Hematopoietic multipotent progenitor cell treated with erythropoietin and hydrocortisone succinate and interleukin-3 and kit ligand, for 4 days (in vitro differentiated cells): ENCODE data around the gene TPD52L2.
A peak's percentile ranks its signal among the peaks of the same experiment; 100 is the strongest.

Experiments used
- DNase-seq: peaks from one replicate; pipeline ENCODE4 v3.0.0-alpha.2; 2015

Gene TPD52L2

DNA sequence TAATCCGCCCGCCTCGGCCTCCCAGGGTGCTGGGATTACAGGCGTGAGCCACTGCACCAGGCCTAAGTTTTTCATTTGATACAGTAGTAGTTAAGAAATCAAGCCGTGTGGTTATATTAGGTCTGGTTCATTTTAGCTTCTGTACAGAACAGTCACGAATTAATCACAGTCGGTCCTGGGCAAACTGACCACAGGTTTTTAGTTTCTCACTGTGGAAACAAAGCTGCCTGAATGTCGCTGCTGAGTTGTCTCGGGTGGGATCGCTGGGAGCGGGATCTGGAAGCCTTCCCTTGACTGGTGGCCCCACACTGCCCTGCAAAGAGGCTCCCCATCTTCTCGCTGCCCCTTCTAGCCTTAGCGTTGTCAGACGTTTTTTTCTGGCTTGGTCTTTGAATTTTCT, 72.5 kb downstream of the TPD52L2 start:
- DNase-seq, result no peak

- peak; percentile 26 for DNase-seq
Observed at GRCh38 chr20:63939061-63939935, 74.2 kb downstream of the TPD52L2 start.

- DNase-seq, result no peak
Observed at GRCh38 chr20:63940071-63940471, 75.0 kb downstream of the TPD52L2 start.

GRCh38 chr20:63940472-63941266, 75.6 kb downstream of the TPD52L2 start:
- no peak for DNase-seq
